WTC11 (cell line): ENCODE measurements around the gene DIP2A. TPM values are rescaled to one million over a fixed set of nuclear protein-coding genes. Genes with fewer than 3 reads are reported as not detected.

Source experiments
- ATAC-seq: fragments of 200-7000 bp; cut with Tn5 transposase; 2 replicates; pipeline ENCODE4 v1.10.0; 2021; ENCODE audit warnings: mild to moderate bottlenecking, moderate library complexity
- CTCF ChIA-PET: fragments of 300-600 bp; sonication (Branson Sonifier 250); formaldehyde crosslinking; loops from one replicate; lab custom pipeline; 2021; ENCODE audit warnings: antibody characterized with exemption; lab: Charles Lee
- POLR2A ChIA-PET: fragments of 350-600 bp; sonication (Branson Sonifier 250); formaldehyde crosslinking; loops from one replicate; lab custom pipeline; 2021; ENCODE audit warnings: antibody characterized with exemption; lab: Charles Lee
- DNase-seq: peaks from one replicate; pipeline ENCODE4 v3.0.0; 2021; ENCODE audit warnings: low spot score
- H3K27ac Mint-ChIP-seq: 2 replicates; pipeline ENCODE4 v1.8.0; 2021; ENCODE audit warnings: mixed read lengths
- H3K27me3 Mint-ChIP-seq: 2 replicates; pipeline ENCODE4 v1.8.0; 2021; ENCODE audit warnings: low read depth, mild to moderate bottlenecking, moderate library complexity, mixed read lengths
- H3K36me3 Mint-ChIP-seq: 2 replicates; pipeline ENCODE4 v1.8.0; 2021; ENCODE audit warnings: mixed read lengths
- H3K4me1 Mint-ChIP-seq: 2 replicates; pipeline ENCODE4 v1.8.0; 2022; ENCODE audit warnings: mixed read lengths
- H3K4me3 Mint-ChIP-seq: 2 replicates; pipeline ENCODE4 v1.8.0; 2021; ENCODE audit warnings: mild to moderate bottlenecking, moderate library complexity, mixed read lengths
- H3K9me3 Mint-ChIP-seq: 2 replicates; pipeline ENCODE4 v1.8.0; 2021; ENCODE audit warnings: mixed read lengths
- ARID4B ChIP-seq: sonication (generic); formaldehyde crosslinking; IDR thresholded peaks from 2 replicates; pipeline ENCODE4 v1.8.0; 2023; ENCODE audit warnings: missing genetic modification reagents, mild to moderate bottlenecking, borderline replicate concordance
- ATF6 ChIP-seq: sonication (generic); formaldehyde crosslinking; IDR thresholded peaks from 2 replicates; pipeline ENCODE4 v1.8.1; 2023; ENCODE audit warnings: mild to moderate bottlenecking, missing genetic modification reagents
- E2F1 ChIP-seq: sonication (generic); formaldehyde crosslinking; IDR thresholded peaks from 2 replicates; pipeline ENCODE4 v1.8.0; 2022; ENCODE audit warnings: mild to moderate bottlenecking, missing genetic modification reagents
- MAX ChIP-seq: sonication (generic); formaldehyde crosslinking; IDR thresholded peaks from 2 replicates; pipeline ENCODE4 v1.8.0; 2022; ENCODE audit warnings: mild to moderate bottlenecking, missing genetic modification reagents
- NFATC4 ChIP-seq: fragments of 250-450 bp; sonication (Bioruptor Pico); IDR thresholded peaks from 2 replicates; pipeline ENCODE4 v1.9.0; 2021; ENCODE audit warnings: mild to moderate bottlenecking
- PREB ChIP-seq: sonication (generic); formaldehyde crosslinking; IDR thresholded peaks from 2 replicates; pipeline ENCODE4 v1.8.1; 2022; ENCODE audit warnings: mild to moderate bottlenecking, missing genetic modification reagents, moderate library complexity, borderline replicate concordance
- SMAD4 ChIP-seq: sonication (generic); formaldehyde crosslinking; IDR thresholded peaks from 2 replicates; pipeline ENCODE4 v1.8.0; 2022; ENCODE audit warnings: mild to moderate bottlenecking, missing genetic modification reagents
- TP53 ChIP-seq: sonication (generic); formaldehyde crosslinking; IDR thresholded peaks from 2 replicates; pipeline ENCODE4 v1.8.1; 2023; ENCODE audit warnings: mild to moderate bottlenecking, missing genetic modification reagents
- ZNF232 ChIP-seq: sonication (generic); formaldehyde crosslinking; IDR thresholded peaks from 2 replicates; pipeline ENCODE4 v1.8.0; 2022; ENCODE audit warnings: mild to moderate bottlenecking, missing genetic modification reagents
- ZNF281 ChIP-seq: sonication (generic); formaldehyde crosslinking; IDR thresholded peaks from 2 replicates; pipeline ENCODE4 v1.8.0; 2023; ENCODE audit warnings: mild to moderate bottlenecking, missing genetic modification reagents
- ZNF671 ChIP-seq: fragments of 250-450 bp; sonication (Bioruptor Pico); IDR thresholded peaks from 2 replicates; pipeline ENCODE4 v1.8.0; 2021; ENCODE audit warnings: mild to moderate bottlenecking
- total RNA-seq: library from RNA; stranded (reverse); gene quantifications from 3 replicates; pipeline ENCODE4 v1.2.3, GENCODE V29; 2021
- TF ChIP-seq, protein P1 (sequence below): sonication (generic); formaldehyde crosslinking; IDR thresholded peaks from 2 replicates; pipeline ENCODE4 v1.8.0; 2022; ENCODE audit warnings: mild to moderate bottlenecking, missing genetic modification reagents
- TF ChIP-seq, protein P2 (sequence below): fragments of 250-450 bp; sonication (Bioruptor Pico); conservative IDR thresholded peaks from 2 replicates; pipeline ENCODE4 v1.9.0; 2021; ENCODE audit warnings: mild to moderate bottlenecking
- TF ChIP-seq, protein P3 (sequence below): sonication (generic); formaldehyde crosslinking; IDR thresholded peaks from 2 replicates; pipeline ENCODE4 v1.8.1; 2023; ENCODE audit warnings: mild to moderate bottlenecking, moderate library complexity, missing genetic modification reagents
- TF ChIP-seq, protein P4 (sequence below): fragments of 200-600 bp; IDR thresholded peaks from 2 replicates; pipeline ENCODE4 v1.8.0; 2022; ENCODE audit warnings: antibody characterized with exemption
- TF ChIP-seq, protein P5 (sequence below): fragments of 250-450 bp; sonication (Bioruptor Pico); IDR thresholded peaks from 2 replicates; pipeline ENCODE4 v1.9.0; 2021; ENCODE audit warnings: moderate library complexity, mild to moderate bottlenecking, inconsistent platforms, borderline replicate concordance

The DIP2A gene
- total RNA-seq, 1 experiment from 2014 or later, result 39.4 TPM

- ChIA-PET POLR2A (no interaction called here), CTCF (interaction anchor here (0.7 kb wide), 1 partner anchor 25 kb away, joined by 3 read pairs; no protein-coding TSS in a partner anchor)
- no peaks in the 10 kb centered on the region for H3K9me3 Mint-ChIP-seq
- DNase-seq (no peak), ATAC-seq (peak; percentile 69)
- H3K4me3 Mint-ChIP-seq, result no peak overlapping the region
- H3K27me3 Mint-ChIP-seq, result no peaks in the 10 kb centered on the region
- H3K4me1 Mint-ChIP-seq, result no peaks in the 10 kb centered on the region
- H3K27ac Mint-ChIP-seq, result no peak overlapping the region
- H3K36me3 Mint-ChIP-seq, result peaks cover 65% of the 10 kb centered on the region
- TF ChIP-seq ZNF671 (CRISPR knock-in tag) (no peak), ZNF281 (no peak), ATF6 (CRISPR knock-in tag) (no peak), TP53 (no peak), ZNF232 (no peak), MAX (CRISPR knock-in tag) (no peak), NFATC4 (CRISPR knock-in tag) (no peak), SMAD4 (CRISPR knock-in tag) (no peak), E2F1 (CRISPR knock-in tag) (no peak), ARID4B (no peak), PREB (CRISPR knock-in tag) (no peak)
- TF ChIP-seq, protein P1, sequence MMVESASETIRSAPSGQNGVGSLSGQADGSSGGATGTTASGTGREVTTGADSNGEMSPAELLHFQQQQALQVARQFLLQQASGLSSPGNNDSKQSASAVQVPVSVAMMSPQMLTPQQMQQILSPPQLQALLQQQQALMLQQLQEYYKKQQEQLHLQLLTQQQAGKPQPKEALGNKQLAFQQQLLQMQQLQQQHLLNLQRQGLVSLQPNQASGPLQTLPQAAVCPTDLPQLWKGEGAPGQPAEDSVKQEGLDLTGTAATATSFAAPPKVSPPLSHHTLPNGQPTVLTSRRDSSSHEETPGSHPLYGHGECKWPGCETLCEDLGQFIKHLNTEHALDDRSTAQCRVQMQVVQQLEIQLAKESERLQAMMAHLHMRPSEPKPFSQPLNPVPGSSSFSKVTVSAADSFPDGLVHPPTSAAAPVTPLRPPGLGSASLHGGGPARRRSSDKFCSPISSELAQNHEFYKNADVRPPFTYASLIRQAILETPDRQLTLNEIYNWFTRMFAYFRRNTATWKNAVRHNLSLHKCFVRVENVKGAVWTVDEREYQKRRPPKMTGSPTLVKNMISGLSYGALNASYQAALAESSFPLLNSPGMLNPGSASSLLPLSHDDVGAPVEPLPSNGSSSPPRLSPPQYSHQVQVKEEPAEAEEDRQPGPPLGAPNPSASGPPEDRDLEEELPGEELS (CRISPR knock-in tag), result no peak
- TF ChIP-seq, protein P2, sequence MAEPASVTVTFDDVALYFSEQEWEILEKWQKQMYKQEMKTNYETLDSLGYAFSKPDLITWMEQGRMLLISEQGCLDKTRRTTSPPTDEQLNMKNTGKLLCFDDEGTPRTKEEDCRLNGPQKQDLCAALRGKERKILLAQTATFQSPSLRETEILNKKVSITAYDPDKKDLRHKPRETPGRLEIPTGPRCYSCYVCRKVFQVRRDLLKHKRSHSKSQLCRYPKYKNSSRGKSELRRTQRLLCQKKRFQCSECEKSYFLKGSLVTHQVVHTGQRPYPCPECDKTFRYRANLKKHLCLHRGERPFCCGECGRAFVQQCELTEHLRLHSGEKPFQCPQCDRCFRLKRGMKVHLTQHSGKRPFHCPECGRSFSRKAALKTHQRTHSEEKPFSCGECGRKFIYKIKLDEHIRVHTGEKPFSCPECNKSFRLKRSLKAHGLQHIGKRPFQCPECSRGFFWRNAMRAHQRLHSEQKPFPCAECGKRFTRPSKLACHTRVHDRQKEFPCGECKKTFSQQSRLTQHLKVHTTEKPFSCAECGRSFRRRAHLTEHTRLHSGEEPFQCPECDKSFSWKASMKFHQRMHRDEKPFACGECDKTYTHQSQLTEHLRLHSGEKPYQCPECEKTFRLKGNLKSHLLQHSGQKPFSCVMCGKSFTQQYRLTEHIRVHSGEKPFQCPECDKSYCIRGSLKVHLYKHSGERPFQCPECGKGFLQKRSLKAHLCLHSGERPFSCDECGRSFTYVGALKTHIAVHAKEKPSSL (CRISPR knock-in tag), result no peak
- TF ChIP-seq, protein P3, sequence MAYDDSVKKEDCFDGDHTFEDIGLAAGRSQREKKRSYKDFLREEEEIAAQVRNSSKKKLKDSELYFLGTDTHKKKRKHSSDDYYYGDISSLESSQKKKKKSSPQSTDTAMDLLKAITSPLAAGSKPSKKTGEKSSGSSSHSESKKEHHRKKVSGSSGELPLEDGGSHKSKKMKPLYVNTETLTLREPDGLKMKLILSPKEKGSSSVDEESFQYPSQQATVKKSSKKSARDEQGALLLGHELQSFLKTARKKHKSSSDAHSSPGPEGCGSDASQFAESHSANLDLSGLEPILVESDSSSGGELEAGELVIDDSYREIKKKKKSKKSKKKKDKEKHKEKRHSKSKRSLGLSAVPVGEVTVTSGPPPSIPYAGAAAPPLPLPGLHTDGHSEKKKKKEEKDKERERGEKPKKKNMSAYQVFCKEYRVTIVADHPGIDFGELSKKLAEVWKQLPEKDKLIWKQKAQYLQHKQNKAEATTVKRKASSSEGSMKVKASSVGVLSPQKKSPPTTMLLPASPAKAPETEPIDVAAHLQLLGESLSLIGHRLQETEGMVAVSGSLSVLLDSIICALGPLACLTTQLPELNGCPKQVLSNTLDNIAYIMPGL (CRISPR knock-in tag), result no peak
- TF ChIP-seq, protein P4, sequence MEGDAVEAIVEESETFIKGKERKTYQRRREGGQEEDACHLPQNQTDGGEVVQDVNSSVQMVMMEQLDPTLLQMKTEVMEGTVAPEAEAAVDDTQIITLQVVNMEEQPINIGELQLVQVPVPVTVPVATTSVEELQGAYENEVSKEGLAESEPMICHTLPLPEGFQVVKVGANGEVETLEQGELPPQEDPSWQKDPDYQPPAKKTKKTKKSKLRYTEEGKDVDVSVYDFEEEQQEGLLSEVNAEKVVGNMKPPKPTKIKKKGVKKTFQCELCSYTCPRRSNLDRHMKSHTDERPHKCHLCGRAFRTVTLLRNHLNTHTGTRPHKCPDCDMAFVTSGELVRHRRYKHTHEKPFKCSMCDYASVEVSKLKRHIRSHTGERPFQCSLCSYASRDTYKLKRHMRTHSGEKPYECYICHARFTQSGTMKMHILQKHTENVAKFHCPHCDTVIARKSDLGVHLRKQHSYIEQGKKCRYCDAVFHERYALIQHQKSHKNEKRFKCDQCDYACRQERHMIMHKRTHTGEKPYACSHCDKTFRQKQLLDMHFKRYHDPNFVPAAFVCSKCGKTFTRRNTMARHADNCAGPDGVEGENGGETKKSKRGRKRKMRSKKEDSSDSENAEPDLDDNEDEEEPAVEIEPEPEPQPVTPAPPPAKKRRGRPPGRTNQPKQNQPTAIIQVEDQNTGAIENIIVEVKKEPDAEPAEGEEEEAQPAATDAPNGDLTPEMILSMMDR, result no peak
- TF ChIP-seq, protein P5, sequence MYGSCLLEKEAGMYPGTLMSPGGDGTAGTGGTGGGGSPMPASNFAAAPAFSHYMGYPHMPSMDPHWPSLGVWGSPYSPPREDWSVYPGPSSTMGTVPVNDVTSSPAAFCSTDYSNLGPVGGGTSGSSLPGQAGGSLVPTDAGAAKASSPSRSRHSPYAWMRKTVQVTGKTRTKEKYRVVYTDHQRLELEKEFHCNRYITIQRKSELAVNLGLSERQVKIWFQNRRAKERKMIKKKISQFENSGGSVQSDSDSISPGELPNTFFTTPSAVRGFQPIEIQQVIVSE (CRISPR knock-in tag), result no peak
These were observed 22.9 kb upstream of the DIP2A start for GRCh38 chr21:46435786-46436227.
